DMS79 treated with DMSO at 0.1 percent for 48 hours (cell line): ENCODE results near the gene ATP5F1C.
"Not testable (repeated sequence)": the region's sequence is repeated elsewhere in the genome, so short reads cannot be mapped to it uniquely, and the experiment has no call there.

ENCODE experiments used
- DNase-seq: peaks from one replicate; lab custom pipeline; 2025; lab: John Stamatoyannopoulos, UW

Gene ATP5F1C

GRCh38 chr10:7787857-7788638 is at the start of gene ATP5F1C, which contains the start of gene KIN:
Gene ATP5F1C (plus strand): TSS chr10:7788177. CDS start chr10:7788208, 31 bp downstream.
Gene KIN (minus strand): TSS chr10:7787993. CDS start chr10:7787933, 60 bp downstream.
- DNase-seq, result peak; percentile 75

GRCh38 chr10:7738536-7739407 is 49.2 kb upstream of the ATP5F1C start:
- no peak for DNase-seq

GRCh38 chr10:7744307-7744706 is 43.7 kb upstream of the ATP5F1C start:
- no peak for DNase-seq

DNA sequence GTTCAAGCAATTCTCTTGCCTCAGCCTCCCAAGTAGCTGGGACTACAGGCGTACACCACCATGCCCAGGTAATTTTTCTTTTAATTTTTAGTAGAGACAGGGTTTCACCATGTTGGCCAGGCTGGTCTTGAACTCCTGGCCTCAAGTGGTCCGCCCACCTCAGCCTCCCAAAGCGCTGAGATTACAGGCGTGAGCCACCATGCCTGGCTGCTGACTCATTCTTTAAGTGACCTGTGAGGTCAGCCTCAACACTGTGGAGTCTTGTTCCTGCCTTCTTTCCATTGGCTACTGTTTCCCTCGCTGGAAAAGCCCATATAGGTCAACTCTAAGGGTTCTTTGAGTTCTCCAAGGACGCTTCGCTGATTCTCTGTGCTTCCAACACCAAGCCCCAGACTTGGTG is 39.3 kb upstream of the ATP5F1C start:
- DNase-seq, result not testable (repeated sequence)

- DNase-seq, result no peak
Observed at GRCh38 chr10:7750222-7750621, 37.8 kb upstream of the ATP5F1C start.

GRCh38 chr10:7752251-7752650 is 35.7 kb upstream of the ATP5F1C start:
- DNase-seq, result no peak

- DNase-seq, result no peak
Observed at GRCh38 chr10:7755103-7755502, 32.9 kb upstream of the ATP5F1C start.

DNA sequence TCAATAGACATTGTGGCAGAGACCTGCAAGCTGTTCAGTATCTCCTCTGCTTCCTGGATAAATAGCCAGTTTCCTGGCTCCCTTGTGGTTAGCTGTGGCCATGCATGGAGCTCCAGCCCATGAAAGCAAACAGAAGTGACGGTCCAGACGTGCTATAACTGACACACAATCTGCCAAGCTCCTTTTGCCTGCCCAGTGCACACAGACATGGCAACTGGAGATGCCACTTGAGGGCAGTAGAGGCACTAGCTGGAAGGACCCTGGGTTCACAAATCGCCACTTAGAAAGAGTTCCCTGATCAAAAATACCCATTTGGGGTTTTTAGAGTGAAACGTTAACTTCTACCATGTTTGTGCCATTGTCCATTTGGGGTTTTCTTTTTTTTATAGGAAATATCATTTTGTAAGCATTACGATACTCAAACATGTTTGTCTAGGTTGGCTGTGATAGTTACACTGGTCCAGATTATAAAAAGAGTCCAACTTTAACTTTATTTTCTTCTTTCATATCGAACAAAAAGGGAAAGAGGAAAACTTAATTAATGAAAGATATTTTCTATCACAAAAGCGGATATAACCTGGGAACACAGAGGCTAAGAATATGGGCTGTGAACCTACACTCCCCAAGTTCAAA is 31.5 kb upstream of the ATP5F1C start:
- DNase-seq, result no peak

GRCh38 chr10:7763929-7764328 is 24.0 kb upstream of the ATP5F1C start:
- DNase-seq, result no peak

DNA sequence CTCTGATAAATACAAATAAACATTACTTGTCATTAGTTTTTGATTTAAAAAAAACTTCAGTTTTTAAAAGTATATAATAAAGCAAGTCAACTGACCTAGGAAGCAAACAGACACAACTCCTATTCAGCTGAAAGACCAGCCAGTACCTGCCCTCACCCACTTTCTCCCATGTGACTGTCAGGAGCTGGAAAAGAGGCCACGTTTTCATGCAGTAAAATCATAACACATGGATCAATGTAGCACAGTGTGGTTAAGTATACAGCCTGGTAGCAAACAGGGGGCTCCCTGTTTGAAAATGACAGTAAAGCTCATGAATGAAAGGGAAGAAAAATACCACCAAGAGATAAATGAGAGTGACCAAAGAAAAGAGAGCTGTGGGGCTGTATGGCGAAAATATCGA is 21.7 kb upstream of the ATP5F1C start:
- no peak for DNase-seq

- DNase-seq, result no peak
Observed at GRCh38 chr10:7767209-7767608, 20.8 kb upstream of the ATP5F1C start.

DNA sequence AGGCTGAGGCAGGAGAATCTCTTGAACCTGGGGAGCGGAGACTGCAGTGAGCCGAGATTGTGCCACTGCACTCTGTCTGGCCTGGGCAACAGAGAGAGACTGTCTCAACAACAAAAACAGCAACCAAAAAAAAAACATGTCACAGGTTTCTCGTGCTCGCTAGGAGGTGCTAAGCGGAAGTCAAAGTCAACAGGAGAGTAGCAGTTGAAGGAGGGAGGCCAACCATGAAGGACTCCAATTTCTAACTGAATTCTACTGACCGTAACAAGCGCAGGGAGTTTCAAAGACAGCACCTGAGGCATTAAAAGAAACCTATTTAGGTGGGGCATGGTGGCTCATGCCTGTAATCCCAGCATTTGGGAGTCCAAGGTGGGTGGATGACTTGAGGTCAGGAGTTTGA is 19.6 kb upstream of the ATP5F1C start:
- DNase-seq, result no peak

- peak; percentile 22 for DNase-seq
Observed at GRCh38 chr10:7773845-7774801, 13.9 kb upstream of the ATP5F1C start.

DNA sequence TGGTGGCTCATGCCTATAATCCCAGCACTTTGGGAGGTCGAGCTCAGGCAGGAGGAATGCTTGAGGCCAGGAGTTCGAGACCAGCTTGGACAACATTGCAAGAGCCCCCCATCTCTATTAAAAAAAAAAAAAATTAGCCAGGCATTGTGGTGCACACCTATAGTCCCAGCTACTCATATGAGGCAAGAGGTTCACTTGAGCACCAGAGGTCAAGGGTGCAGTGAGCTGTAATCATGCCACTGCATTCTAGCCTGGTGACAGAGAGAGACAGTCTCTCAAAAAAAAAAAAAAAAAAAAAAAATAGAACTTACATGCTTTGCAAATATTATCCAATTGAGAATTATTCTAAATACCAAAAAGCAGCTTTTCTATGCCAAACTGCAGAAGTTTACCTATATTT is 11.2 kb upstream of the ATP5F1C start:
- DNase-seq, result no peak

DNA sequence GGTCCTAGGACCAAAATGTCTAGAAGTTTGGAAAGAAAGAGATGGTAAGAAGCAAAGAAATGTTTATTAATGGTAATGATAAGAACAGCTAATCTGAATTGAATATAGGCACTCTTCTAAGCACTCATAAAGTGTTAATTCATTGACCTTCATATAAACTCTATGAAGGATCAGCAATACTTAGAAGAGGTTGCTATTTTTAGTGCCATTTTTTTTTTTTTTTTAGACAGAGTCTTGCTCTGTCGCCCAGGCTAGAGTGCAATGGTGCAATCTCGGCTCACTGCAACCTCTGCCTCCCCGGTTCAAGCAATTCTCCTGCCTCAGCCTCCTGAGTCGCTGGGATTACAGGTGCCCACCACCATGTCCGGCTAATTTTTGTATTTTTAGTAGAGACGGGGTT is 5.8 kb upstream of the ATP5F1C start:
- not testable (repeated sequence) for DNase-seq

DNA sequence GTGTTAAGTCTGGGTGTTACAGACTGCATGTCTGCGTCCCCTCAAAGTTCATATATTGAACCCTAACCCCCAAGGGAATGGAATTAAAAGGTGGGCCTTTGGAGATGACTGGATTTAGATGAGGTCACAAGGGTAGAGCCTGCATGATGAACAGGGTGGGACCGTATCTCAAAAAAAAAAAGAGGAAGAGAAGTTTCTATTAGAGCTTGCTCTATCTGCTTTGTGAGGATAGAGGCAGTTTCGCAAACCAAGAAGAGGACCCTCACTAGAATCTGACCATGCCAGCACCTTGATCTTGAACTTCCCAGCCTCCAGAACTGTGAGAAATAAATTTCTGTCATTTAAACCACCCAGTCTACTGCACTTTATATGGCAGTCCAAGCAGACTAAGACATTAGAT is 1.5 kb upstream of the ATP5F1C start:
- no peak for DNase-seq

- DNase-seq, result no peak
Observed at GRCh38 chr10:7787150-7787856, 674 bp upstream of the ATP5F1C start.

- DNase-seq, result peak; percentile 10
Observed at GRCh38 chr10:7788639-7789286, 786 bp downstream of the ATP5F1C start.

GRCh38 chr10:7789390-7789789 is 1.4 kb downstream of the ATP5F1C start:
- DNase-seq, result peak; percentile 12

DNA sequence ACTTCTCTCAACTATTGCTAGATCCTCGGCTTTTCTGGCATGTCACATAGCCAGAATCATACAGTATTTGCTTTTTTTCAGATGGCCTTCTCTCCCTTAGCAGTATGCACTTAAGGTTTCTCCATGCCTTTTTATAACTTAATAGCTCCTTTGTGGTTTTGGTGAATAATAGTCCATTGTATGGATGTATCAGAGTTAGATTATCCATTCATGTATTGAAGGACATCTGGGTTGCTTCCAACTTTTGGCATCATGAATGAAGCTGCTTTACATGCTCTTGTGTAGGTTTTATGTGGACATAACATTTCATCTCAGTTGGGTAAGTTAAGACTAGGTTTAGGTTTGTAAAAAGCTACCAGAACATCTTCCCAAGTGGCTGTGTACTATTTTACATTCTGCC is 4.6 kb downstream of the ATP5F1C start:
- DNase-seq, result no peak
